IMR-90 (cell line): ENCODE measurements around the gene PDE8B. TPM values are rescaled to one million over a fixed set of nuclear protein-coding genes. Genes with fewer than 3 reads are reported as not detected.

Source experiments
- ATAC-seq: fragments of 200-7000 bp; cut with Tn5 transposase; 2 replicates; pipeline ENCODE4 v1.9.1; 2020; ENCODE audit warnings: low read depth, mild to moderate bottlenecking, moderate library complexity
- BruUV-seq: library from RNA; stranded (reverse); fragments of 400-500 nt; replicated peaks from 2 replicates; lab custom pipeline; 2021; lab: Mats Ljungman, UMichigan
- CTCF ChIA-PET: fragments of 300-600 bp; formaldehyde crosslinking; extraction: SDS; loops from one replicate; lab custom pipeline; 2021; ENCODE audit warnings: antibody characterized with exemption; lab: Yijun Ruan, JAX
- POLR2A ChIA-PET: fragments of 300-600 bp; sonication (Branson Sonifier 250); formaldehyde crosslinking; loops from one replicate; lab custom pipeline; 2022; ENCODE audit warnings: antibody characterized with exemption; ENCODE audit not compliant: unreplicated experiment; lab: Charles Lee
- DNase-seq: peaks from one replicate; pipeline ENCODE4 v3.0.0; 2013
- H2AFZ ChIP-seq: replicated peaks from 2 replicates; pipeline ENCODE3; 2013; ENCODE audit warnings: low read length, mild to moderate bottlenecking; ENCODE audit not compliant: poor library complexity
- H2AK5ac ChIP-seq: 2 replicates; pipeline ENCODE4 v1.6.1; 2013; ENCODE audit warnings: low read depth, low read length, inconsistent platforms
- H2AK9ac ChIP-seq: replicated peaks from 2 replicates; pipeline ENCODE3; 2013; ENCODE audit warnings: mild to moderate bottlenecking, low read depth, low read length, moderate library complexity; ENCODE audit not compliant: poor library complexity
- H2BK120ac ChIP-seq: 2 replicates; pipeline ENCODE4 v1.6.1; 2013; ENCODE audit warnings: low read depth, low read length, inconsistent platforms
- H2BK15ac ChIP-seq: 3 replicates; pipeline ENCODE4 v1.6.1; 2013; ENCODE audit warnings: low read depth, low read length, inconsistent platforms
- H2BK20ac ChIP-seq: 2 replicates; pipeline ENCODE4 v1.6.1; 2013; ENCODE audit warnings: low read depth, mild to moderate bottlenecking, inconsistent platforms, low read length, moderate library complexity
- H2BK5ac ChIP-seq: 2 replicates; pipeline ENCODE4 v1.6.1; 2013; ENCODE audit warnings: mild to moderate bottlenecking, low read depth, low read length, inconsistent platforms; ENCODE audit not compliant: poor library complexity, severe bottlenecking
- H3K14ac ChIP-seq: replicated peaks from 2 replicates; pipeline ENCODE4 v1.6.1; 2013; ENCODE audit warnings: low read depth, low read length, inconsistent platforms
- H3K18ac ChIP-seq: 2 replicates; pipeline ENCODE4 v1.6.1; 2013; ENCODE audit warnings: low read depth, low read length, control low read depth
- H3K23ac ChIP-seq: 2 replicates; pipeline ENCODE4 v1.6.1; 2013; ENCODE audit warnings: low read depth, low read length, inconsistent platforms
- H3K27ac ChIP-seq: 2 replicates; pipeline ENCODE4 v1.5.1; 2013; ENCODE audit warnings: mild to moderate bottlenecking, control low read depth, low read length; ENCODE audit not compliant: insufficient read depth
- H3K27me3 ChIP-seq: 2 replicates; pipeline ENCODE4 v1.6.1; 2013; ENCODE audit warnings: low read length; ENCODE audit not compliant: control insufficient read depth, insufficient read depth
- H3K36me3 ChIP-seq: 2 replicates; pipeline ENCODE4 v1.6.1; 2013; ENCODE audit warnings: low read length, mixed read lengths; ENCODE audit not compliant: control insufficient read depth, insufficient read depth
- H3K4ac ChIP-seq: 2 replicates; pipeline ENCODE4 v1.6.1; 2013; ENCODE audit warnings: low read depth, low read length, inconsistent platforms
- H3K4me1 ChIP-seq: 2 replicates; pipeline ENCODE4 v1.6.1; 2013; ENCODE audit warnings: low read length, mixed read lengths; ENCODE audit not compliant: control insufficient read depth, insufficient read depth
- H3K4me2 ChIP-seq: 2 replicates; pipeline ENCODE4 v1.6.1; 2013; ENCODE audit warnings: low read depth, mild to moderate bottlenecking, control low read depth, low read length, moderate library complexity
- H3K4me3 ChIP-seq: 2 replicates; pipeline ENCODE4 v1.5.1; 2013; ENCODE audit warnings: low read depth, mild to moderate bottlenecking, control low read depth, low read length, moderate library complexity; ENCODE audit not compliant: insufficient read depth
- H3K56ac ChIP-seq: 2 replicates; pipeline ENCODE4 v1.6.1; 2013; ENCODE audit warnings: low read length, inconsistent platforms; ENCODE audit not compliant: insufficient read depth; ENCODE audit errors: extremely low read depth
- H3K79me1 ChIP-seq, 2 experiments: 2 replicates each; pipeline ENCODE4 v1.6.1; 2013; ENCODE audit warnings: low read length in 2 of 2, inconsistent platforms in 1 of 2, low read depth in 1 of 2
- H3K9ac ChIP-seq: 2 replicates; pipeline ENCODE4 v1.6.1; 2013; ENCODE audit warnings: low read depth, low read length, control low read depth
- H3K9me1 ChIP-seq: 2 replicates; pipeline ENCODE4 v1.6.1; 2013; ENCODE audit warnings: low read length, inconsistent platforms; ENCODE audit not compliant: insufficient read depth
- H3K9me3 ChIP-seq: 2 replicates; pipeline ENCODE4 v1.6.1; 2013; ENCODE audit warnings: low read length; ENCODE audit not compliant: control insufficient read depth, insufficient read depth
- H4K20me1 ChIP-seq: 2 replicates; pipeline ENCODE4 v1.6.1; 2013; ENCODE audit warnings: low read length, inconsistent platforms; ENCODE audit not compliant: insufficient read depth
- H4K5ac ChIP-seq: 2 replicates; pipeline ENCODE4 v1.6.1; 2013; ENCODE audit warnings: mild to moderate bottlenecking, low read depth, low read length, control low read depth
- H4K8ac ChIP-seq, 2 experiments: 2 replicates each; pipeline ENCODE4 v1.6.1; 2013; ENCODE audit warnings: low read depth in 2 of 2, low read length in 2 of 2, control low read depth in 1 of 2, inconsistent platforms in 1 of 2
- H4K91ac ChIP-seq: 2 replicates; pipeline ENCODE4 v1.6.1; 2013; ENCODE audit warnings: low read depth, low read length, inconsistent platforms; ENCODE audit not compliant: insufficient read depth
- CEBPB ChIP-seq: IDR thresholded peaks from 2 replicates; pipeline ENCODE4 v1.6.1; 2012; ENCODE audit warnings: low read depth, low read length, improper control_type of control experiment
- SMC3 ChIP-seq: fragments of 150-350 bp; IDR thresholded peaks from 2 replicates; pipeline ENCODE4 v1.6.1; 2016; ENCODE audit warnings: low read depth, mild to moderate bottlenecking, antibody characterized with exemption, low read length, moderate library complexity
- WGBS, 2 experiments: methylation state at CpG; one replicate each; pipeline versions ENCODE4 v1.1.5 to v1.1.7; 2013; ENCODE audit warnings: missing lambda C conversion rate in 2 of 2; ENCODE audit not compliant: insufficient read length in 1 of 2; ENCODE audit errors: extremely low coverage in 2 of 2; 5-methylcytosine and 5-hydroxymethylcytosine counted together
- dilution Hi-C: fragments of 300-500 bp; cut with HindIII; formaldehyde crosslinking; loops from one replicate; pipeline ENCODE4 v1.14.3; 2018; ENCODE audit warnings: low sequenced_read_pairs; ENCODE audit not compliant: unreplicated experiment
- in situ Hi-C: fragments of 300-500 bp; cut with MboI; formaldehyde crosslinking; loops from 3 replicates; pipeline ENCODE4 v1.14.3; 2019; ENCODE audit warnings: low sequenced_read_pairs, inconsistent platforms, mixed read lengths
- intact Hi-C: fragments of 100-400 bp; cut with micrococcal nuclease; formaldehyde crosslinking; loops from 2 replicates; pipeline ENCODE4 v1.10.0; 2022
- polyA plus RNA-seq, 3 experiments: library from polyadenylated mRNA; depleted of rRNA; stranded (reverse); fragments of >200 nt; gene quantifications; 2 replicates each; pipeline ENCODE4 v1.2.3, GENCODE V29; 2012; ENCODE audit warnings: low replicate concordance in 1 of 3
- total RNA-seq: library from RNA; depleted of rRNA; stranded (reverse); fragments of >200 nt; gene quantifications from 2 replicates; pipeline ENCODE4 v1.2.3, GENCODE V29; 2012

Gene PDE8B
- total and polyA plus RNA-seq, 2 of the 4 experiments (the other 2 are of a cell fraction) = under 0.01 to 0.03 TPM

- Histone ChIP-seq H4K91ac (no peak overlapping the region), H3K9ac (no peak overlapping the region), H3K18ac (no peak overlapping the region), H2AFZ (no peak overlapping the region), H2BK120ac (no peak overlapping the region), H2AK9ac (no peak overlapping the region), H3K79me1 (peaks cover 0 to 8% of the 10 kb centered on the region in 2 experiments; a peak in 3 of 4 replicates), H3K27me3 (no peaks in the 10 kb centered on the region), H2BK5ac (peak overlapping the region; percentile 26), H3K9me3 (no peaks in the 10 kb centered on the region), H3K4ac (no peak overlapping the region), H4K8ac (no peak overlapping the region), H3K23ac (0 out of 2 replicates have a peak overlapping the region, but pooled peaks have one; percentile 16), H3K27ac (no peak overlapping the region), H3K4me3 (no peak overlapping the region), H4K5ac (no peak overlapping the region), H3K4me2 (no peak overlapping the region), H2BK20ac (no peak overlapping the region), H4K20me1 (no peaks in the 10 kb centered on the region), H3K9me1 (0 out of 2 replicates have a peak, but pooled peaks cover 2% of the 10 kb centered on the region), H3K56ac (no peak overlapping the region), H3K36me3 (peaks cover 17% of the 10 kb centered on the region), H2BK15ac (no peak overlapping the region), H2AK5ac (no peak overlapping the region), H3K14ac (no peak overlapping the region), H3K4me1 (peaks cover 2% of the 10 kb centered on the region; the same call in 1 of the 2 replicates)
- in situ Hi-C loops = no loop called here
- dilution Hi-C loops = no loop called here
- ATAC-seq (peak; percentile 57), DNase-seq (peak; percentile 69)
- POLR2A ChIA-PET = no interaction called here
- CTCF ChIA-PET = interaction anchor here (0.6 kb wide), 1 partner anchor 306 kb away, joined by 3 read pairs; no protein-coding TSS in a partner anchor
- BruUV-seq = no TSS peak
- no CpG with 5 or more reads among the region's 2 CpGs for WGBS, 2 experiments
- TF ChIP-seq CEBPB (peak; percentile 86), SMC3 (no peak)
- intact Hi-C loops = no loop called here
These were observed 239.5 kb downstream of the PDE8B start for GRCh38 chr5:77449981-77450380.
